H1 (cell line): ENCODE data around the gene RUNX1. TPM values are rescaled to one million over a fixed set of nuclear protein-coding genes. Genes with fewer than 3 reads are reported as not detected.

Experiments used
- CHD7 ChIP-seq: fragments of 300-600 bp; sonication (generic); IDR thresholded peaks from 2 replicates; pipeline ENCODE4 v1.7.1; 2012; ENCODE audit warnings: low read length, moderate library complexity, mild to moderate bottlenecking, inconsistent platforms; ENCODE audit not compliant: insufficient replicate concordance
- polyA plus RNA-seq, 7 experiments: library from polyadenylated mRNA; depleted of rRNA in 3 of 7; stranded (reverse) in 5 of 7; unstranded in 2 of 7; fragments of >200 nt in 5 of 7; fragments of 200-250 nt in 2 of 7; gene quantifications; 1 replicate in 5 of 7; 2 replicates in 1 of 7; 4 replicates in 1 of 7; pipeline versions ENCODE4 v1.2.1 to v1.2.3, GENCODE V29; 2011 to 2013; ENCODE audit warnings: missing spikeins in 2 of 7, mixed read lengths in 2 of 7
- total RNA-seq: library from RNA; stranded (reverse); fragmentation: NEBNext Ultra II Directional; extraction: Animal tissue kit (Norgen Biotek cat#: 25700); gene quantifications from 2 replicates; pipeline ENCODE4 v1.2.1, GENCODE V29; 2021

RUNX1 gene
- total and polyA plus RNA-seq, 2 of the 8 experiments (the other 6 are each of a cell fraction or from before 2014, with no cell fraction given): 0.20 to 0.60 TPM

DNA sequence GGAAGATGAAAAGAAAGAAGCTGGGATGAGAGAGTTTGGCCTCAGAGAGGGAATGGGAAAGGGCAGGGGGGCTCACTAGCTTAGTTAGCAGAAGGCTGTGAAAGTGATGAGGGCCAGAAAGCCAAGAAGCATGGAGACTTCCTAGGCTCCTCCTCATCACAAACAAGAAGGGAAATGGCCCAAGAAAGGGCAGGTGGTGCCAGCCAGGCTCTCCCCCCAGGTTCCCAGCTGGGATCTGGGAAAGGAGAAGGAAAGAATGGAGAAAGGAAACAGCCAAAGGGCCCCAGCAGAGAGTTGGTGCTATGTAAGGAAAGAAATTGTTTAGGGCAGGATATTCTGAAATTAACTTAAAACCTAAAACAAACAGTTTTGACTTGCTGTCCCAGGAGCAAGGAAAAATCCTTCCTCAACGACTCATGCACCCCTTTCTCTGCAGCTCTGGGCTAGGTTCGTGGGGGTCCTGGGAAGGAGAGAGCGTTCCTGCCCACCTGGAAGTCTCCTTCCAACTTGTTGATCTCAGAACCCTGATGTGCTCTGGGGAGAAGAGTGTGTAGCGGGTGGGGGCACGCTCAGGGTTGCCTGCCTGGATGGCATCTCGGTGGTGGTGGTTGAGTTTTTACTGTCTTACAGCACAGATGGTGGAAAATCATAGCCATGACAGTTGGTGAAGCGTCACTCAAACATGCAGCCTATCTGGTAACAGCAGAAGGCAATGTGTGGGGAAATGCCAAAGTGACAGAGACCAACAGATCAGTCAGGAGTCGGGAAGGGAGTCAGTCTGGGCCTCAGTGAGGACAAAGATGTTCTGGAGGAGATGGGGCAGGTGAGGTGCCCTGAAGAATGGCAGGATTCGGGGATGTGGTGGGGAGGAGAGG lies 233.0 kb downstream of the RUNX1 start (continued):
- no peak for TF ChIP-seq CHD7
